ENCODE measurements around the gene SLC27A1.
"Not testable (repeated sequence)": the region's sequence is repeated elsewhere in the genome, so short reads cannot be mapped to it uniquely, and the experiment has no call there.

Gene SLC27A1

GRCh38 chr19:17539238-17540117 is 69.2 kb downstream of the SLC27A1 start:
- peak; percentile 81 for DNase-seq (ENCODE audit: low spot score)

GRCh38 chr19:17540174-17540573 is 69.8 kb downstream of the SLC27A1 start:
- DNase-seq (ENCODE audit: low spot score): no peak

- no peak for DNase-seq (ENCODE audit: low spot score)
Observed at GRCh38 chr19:17541184-17541759, 70.9 kb downstream of the SLC27A1 start.

- no peak for DNase-seq (ENCODE audit: low spot score)
Observed at GRCh38 chr19:17542042-17542441, 71.7 kb downstream of the SLC27A1 start.

- DNase-seq (ENCODE audit: low spot score): no peak
Observed at GRCh38 chr19:17542793-17543582, 72.7 kb downstream of the SLC27A1 start.

- no peak for DNase-seq (ENCODE audit: low spot score)
Observed at GRCh38 chr19:17543986-17544385, 73.7 kb downstream of the SLC27A1 start.

- DNase-seq (ENCODE audit: low spot score): no peak
Observed at GRCh38 chr19:17544418-17544817, 74.1 kb downstream of the SLC27A1 start.

GRCh38 chr19:17548145-17548544 is 77.8 kb downstream of the SLC27A1 start:
- DNase-seq (ENCODE audit: low spot score): no peak

- DNase-seq (ENCODE audit: low spot score): no peak
Observed at GRCh38 chr19:17549085-17549740, 78.9 kb downstream of the SLC27A1 start.

GRCh38 chr19:17550076-17550667 is 79.8 kb downstream of the SLC27A1 start:
- no peak for DNase-seq (ENCODE audit: low spot score)

- DNase-seq (ENCODE audit: low spot score): not testable (repeated sequence)
Observed at GRCh38 chr19:17552735-17553134, 82.4 kb downstream of the SLC27A1 start.

- no peak for DNase-seq (ENCODE audit: low spot score)
Observed at GRCh38 chr19:17553256-17553655, 82.9 kb downstream of the SLC27A1 start.

- DNase-seq (ENCODE audit: low spot score): no peak
Observed at GRCh38 chr19:17554968-17555479, 84.7 kb downstream of the SLC27A1 start.

GRCh38 chr19:17555480-17555928 is 85.2 kb downstream of the SLC27A1 start, which contains the start of gene COLGALT1:
TSS of gene COLGALT1 (plus strand) at chr19:17555649. CDS start at chr19:17555714, 65 bp downstream.
- peak; percentile 96 for DNase-seq (ENCODE audit: low spot score)
